Panc1 (cell line): Measurements from ENCODE around the gene LHX4. TPM values are rescaled to one million over a fixed set of nuclear protein-coding genes. Genes with fewer than 3 reads are reported as not detected.

ENCODE experiments used
- ATAC-seq: fragments of 200-7000 bp; cut with Tn5 transposase; 2 replicates; pipeline ENCODE4 v1.9.1; 2020; ENCODE audit warnings: mild to moderate bottlenecking, moderate library complexity
- BruUV-seq: library from RNA; stranded (reverse); fragments of 400-500 nt; replicated peaks from 2 replicates; lab custom pipeline; 2021; lab: Mats Ljungman, UMichigan
- CTCF ChIA-PET: fragments of 300-600 bp; sonication (Branson Sonifier 250); formaldehyde crosslinking; loops from one replicate; lab custom pipeline; 2022; ENCODE audit warnings: antibody characterized with exemption; lab: Charles Lee
- POLR2A ChIA-PET: fragments of 300-600 bp; sonication (Branson Sonifier 250); formaldehyde crosslinking; loops from one replicate; lab custom pipeline; 2022; ENCODE audit warnings: antibody characterized with exemption; lab: Charles Lee
- DNase-seq: peaks from one replicate; pipeline ENCODE4 v3.0.0-alpha.2; 2010; ENCODE audit warnings: low read depth, low spot score
- H3K27ac ChIP-seq: 2 replicates; pipeline ENCODE4 v1.5.1; 2011; ENCODE audit warnings: mild to moderate bottlenecking, low read length, inconsistent platforms
- H3K27me3 ChIP-seq: fragments of 200-500 bp; sonication (Bioruptor generic); 2 replicates; pipeline ENCODE4 v1.6.0; 2014; ENCODE audit warnings: low read length, inconsistent platforms; ENCODE audit not compliant: control insufficient read depth, insufficient read depth
- H3K36me3 ChIP-seq: fragments of 200-500 bp; sonication (Bioruptor generic); 2 replicates; pipeline ENCODE4 v1.5.1; 2014; ENCODE audit warnings: inconsistent platforms, mild to moderate bottlenecking, low read length, moderate library complexity; ENCODE audit not compliant: control insufficient read depth, insufficient read depth
- H3K4me1 ChIP-seq: 2 replicates; pipeline ENCODE4 v1.5.1; 2011; ENCODE audit warnings: inconsistent platforms, mild to moderate bottlenecking, low read length, moderate library complexity; ENCODE audit not compliant: control insufficient read depth, insufficient read depth
- H3K4me3 ChIP-seq, 2 experiments: 2 replicates each; pipeline ENCODE4 v1.5.1; 2011 to 2012; ENCODE audit warnings: low read depth in 2 of 2, low read length in 2 of 2, mild to moderate bottlenecking in 2 of 2, inconsistent platforms in 1 of 2, moderate library complexity in 1 of 2
- H3K9me3 ChIP-seq: fragments of 200-500 bp; sonication (Bioruptor generic); 2 replicates; pipeline ENCODE4 v1.5.1; 2014; ENCODE audit warnings: low read depth, mild to moderate bottlenecking, inconsistent platforms, low read length, moderate library complexity; ENCODE audit not compliant: control insufficient read depth, insufficient read depth
- CTCF ChIP-seq: fragments of 450-650 bp; IDR thresholded peaks from 2 replicates; pipeline ENCODE4 v1.5.1; 2017; ENCODE audit warnings: mild to moderate bottlenecking
- POLR2AphosphoS5 ChIP-seq: IDR thresholded peaks from 2 replicates; pipeline ENCODE4 v1.6.1; 2012; ENCODE audit warnings: mild to moderate bottlenecking, low read depth, low read length, moderate library complexity
- REST ChIP-seq, 2 experiments: IDR thresholded peaks; 2 replicates each; pipeline ENCODE4 v1.6.1; 2011 to 2012; ENCODE audit warnings: low read depth in 2 of 2, control low read depth in 1 of 2, low read length in 1 of 2, mild to moderate bottlenecking in 1 of 2, moderate library complexity in 1 of 2; ENCODE audit not compliant: insufficient read depth in 1 of 2
- SIN3A ChIP-seq: IDR thresholded peaks from 2 replicates; pipeline ENCODE4 v1.6.1; 2012; ENCODE audit warnings: low read depth, mild to moderate bottlenecking, low read length, moderate library complexity, borderline replicate concordance; ENCODE audit not compliant: insufficient read depth
- TCF7L2 ChIP-seq: IDR thresholded peaks from 2 replicates; pipeline ENCODE4 v1.6.1; 2011; ENCODE audit warnings: mild to moderate bottlenecking, low read depth, low read length, inconsistent platforms
- in situ Hi-C: cut with HindIII; loops from 2 replicates; pipeline ENCODE4 v1.10.0; 2016; ENCODE audit warnings: low sequenced_read_pairs, low pct_unique_long_range_greater_than_20kb
- intact Hi-C: fragments of 100-400 bp; cut with micrococcal nuclease; formaldehyde crosslinking; loops from one replicate; pipeline ENCODE4 v1.10.0; 2022; ENCODE audit not compliant: unreplicated experiment
- total RNA-seq: library from RNA; stranded (reverse); gene quantifications from one replicate; pipeline ENCODE4 v1.2.1, GENCODE V29; 2021; ENCODE audit not compliant: unreplicated experiment

LHX4 gene
- total RNA-seq, 1 experiment from 2014 or later, result 0.72 TPM

- no TSS peak for BruUV-seq
- H3K4me3 ChIP-seq, result no peak overlapping the region
- no peaks in the 10 kb centered on the region for H3K36me3 ChIP-seq
- H3K4me1 ChIP-seq, result no peaks in the 10 kb centered on the region
- intact Hi-C loops (no loop called here), in situ Hi-C loops (no loop called here)
- POLR2A ChIA-PET, result interaction anchor here (0.6 kb wide), 1 partner anchor 32 kb away, joined by 10 read pairs; no protein-coding TSS in a partner anchor
- CTCF ChIA-PET, result interaction anchor here (0.5 kb wide), 1 partner anchor 204 kb away, joined by 3 read pairs; no protein-coding TSS in a partner anchor
- no peaks in the 10 kb centered on the region for H3K27me3 ChIP-seq
- H3K27ac ChIP-seq, result no peak overlapping the region
- ATAC-seq (no peak), DNase-seq (no peak)
- no peaks in the 10 kb centered on the region for H3K9me3 ChIP-seq
- no peak for TF ChIP-seq CTCF
- TF ChIP-seq SIN3A, result no peak
Observed at GRCh38 chr1:180278194-180278515, 48.1 kb downstream of the LHX4 start.

GRCh38 chr1:180278596-180279395 is 48.7 kb downstream of the LHX4 start:
- no peak overlapping the region for H3K27ac ChIP-seq
- POLR2A ChIA-PET, result interaction anchor here (0.6 kb wide), 1 partner anchor 33 kb away, joined by 10 read pairs; no protein-coding TSS in a partner anchor

More at GRCh38 chr1:180278596-180279395, 48.7 kb downstream of the LHX4 start:
- in situ Hi-C loops (no loop called here), intact Hi-C loops (no loop called here)
- no peak for DNase-seq
- TF ChIP-seq SIN3A (no peak), REST (IDR thresholded peaks at IDR 0.05; ENCODE audit: insufficient read depth in 1 of 2, low read depth in 2 of 2, low read length in 1 of 2) (no peak), TCF7L2 (no peak), POLR2AphosphoS5 (no peak), CTCF (no peak)
- ATAC-seq, result no peak
- Histone ChIP-seq H3K36me3 (no peaks in the 10 kb centered on the region), H3K4me1 (no peaks in the 10 kb centered on the region), H3K9me3 (no peaks in the 10 kb centered on the region), H3K27me3 (no peaks in the 10 kb centered on the region), H3K4me3 (no peak overlapping the region)
- BruUV-seq, result no TSS peak
- CTCF ChIA-PET, result interaction anchor here (0.5 kb wide), 1 partner anchor 203 kb away, joined by 3 read pairs; no protein-coding TSS in a partner anchor
